Mesenchymal stem cell (in vitro differentiated cells and primary cell): Measurements from ENCODE around the gene PPP6R3.

Experiments used
- DNase-seq: peaks from one replicate; pipeline ENCODE4 v3.0.0-alpha.2; 2013
- H2AFZ ChIP-seq: one replicate; pipeline ENCODE4 v1.6.1; 2013; ENCODE audit warnings: low read depth, mild to moderate bottlenecking, control low read depth, inconsistent platforms, low read length, moderate library complexity
- H2AK5ac ChIP-seq: 2 replicates; pipeline ENCODE4 v1.6.1; 2013; ENCODE audit warnings: low read length, moderate library complexity, mild to moderate bottlenecking, inconsistent platforms; ENCODE audit not compliant: severe bottlenecking
- H2BK120ac ChIP-seq: one replicate; pipeline ENCODE4 v1.6.1; 2013; ENCODE audit warnings: low read depth, mild to moderate bottlenecking, inconsistent platforms, low read length, moderate library complexity
- H2BK12ac ChIP-seq, 2 experiments: one replicate each; pipeline ENCODE4 v1.6.1; 2013; ENCODE audit warnings: inconsistent platforms in 2 of 2, low read length in 2 of 2, mild to moderate bottlenecking in 2 of 2, moderate library complexity in 2 of 2, control low read depth in 1 of 2
- H2BK15ac ChIP-seq: one replicate; pipeline ENCODE4 v1.6.1; 2013; ENCODE audit warnings: mild to moderate bottlenecking, low read depth, inconsistent platforms; ENCODE audit not compliant: poor library complexity, severe bottlenecking
- H2BK5ac ChIP-seq: 2 replicates; pipeline ENCODE4 v1.6.1; 2013; ENCODE audit warnings: low read depth, mild to moderate bottlenecking, low read length, control low read depth, inconsistent platforms; ENCODE audit not compliant: poor library complexity, severe bottlenecking
- H3K14ac ChIP-seq, 2 experiments: one replicate each; pipeline ENCODE4 v1.6.1; 2013; ENCODE audit warnings: inconsistent platforms in 2 of 2, low read length in 2 of 2, control low read depth in 1 of 2, mild to moderate bottlenecking in 1 of 2, moderate library complexity in 1 of 2
- H3K18ac ChIP-seq, 2 experiments: one replicate each; pipeline ENCODE4 v1.6.1; 2013; ENCODE audit warnings: inconsistent platforms in 2 of 2, low read length in 2 of 2, control low read depth in 1 of 2, low read depth in 1 of 2, mild to moderate bottlenecking in 1 of 2
- H3K23ac ChIP-seq, 2 experiments: one replicate each; pipeline ENCODE4 v1.6.1; 2013; ENCODE audit warnings: inconsistent platforms in 2 of 2, low read length in 2 of 2, mild to moderate bottlenecking in 2 of 2, moderate library complexity in 2 of 2, control low read depth in 1 of 2
- H3K27ac ChIP-seq: 2 replicates; pipeline ENCODE4 v1.5.1; 2013; ENCODE audit warnings: mild to moderate bottlenecking, moderate library complexity, low read length, control low read depth, inconsistent platforms; ENCODE audit not compliant: poor library complexity, severe bottlenecking
- H3K27me3 ChIP-seq, 2 experiments: 2 replicates each; pipeline versions ENCODE4 v1.6.1 to v1.7.0; 2013; ENCODE audit warnings: low read length in 2 of 2, mild to moderate bottlenecking in 2 of 2, moderate library complexity in 2 of 2, control low read depth in 1 of 2, inconsistent platforms in 1 of 2; ENCODE audit not compliant: control insufficient read depth in 1 of 2, insufficient read depth in 1 of 2
- H3K36me3 ChIP-seq, 2 experiments: 2 replicates each; pipeline versions ENCODE4 v1.6.1 to v1.7.0; 2013; ENCODE audit warnings: low read length in 2 of 2, control low read depth in 1 of 2, inconsistent platforms in 1 of 2, low read depth in 1 of 2, mild to moderate bottlenecking in 1 of 2; ENCODE audit not compliant: insufficient read depth in 2 of 2, control insufficient read depth in 1 of 2
- H3K4ac ChIP-seq, 2 experiments: one replicate each; pipeline ENCODE4 v1.6.1; 2013; ENCODE audit warnings: inconsistent platforms in 2 of 2, low read length in 2 of 2, mild to moderate bottlenecking in 2 of 2, moderate library complexity in 2 of 2, control low read depth in 1 of 2, low read depth in 1 of 2
- H3K4me1 ChIP-seq: 2 replicates; pipeline ENCODE4 v1.6.1; 2013; ENCODE audit warnings: low read depth, low read length, control low read depth; ENCODE audit not compliant: control insufficient read depth, insufficient read depth
- H3K4me2 ChIP-seq: 2 replicates; pipeline ENCODE4 v1.6.1; 2013; ENCODE audit warnings: low read length, mild to moderate bottlenecking, inconsistent platforms; ENCODE audit not compliant: poor library complexity, severe bottlenecking
- H3K4me3 ChIP-seq, 2 experiments: 2 replicates each; pipeline versions ENCODE4 v1.5.1 to v1.7.0; 2013; ENCODE audit warnings: low read length in 2 of 2, mild to moderate bottlenecking in 2 of 2, control low read depth in 1 of 2, low read depth in 1 of 2; ENCODE audit not compliant: insufficient read depth in 1 of 2
- H3K79me1 ChIP-seq: replicated peaks from 2 replicates; pipeline ENCODE4 v1.6.1; 2013; ENCODE audit warnings: mild to moderate bottlenecking, control low read depth, low read length, inconsistent platforms; ENCODE audit not compliant: poor library complexity, severe bottlenecking
- H3K9ac ChIP-seq: 2 replicates; pipeline ENCODE4 v1.7.0; 2013; ENCODE audit warnings: mild to moderate bottlenecking, low read length, moderate library complexity
- H3K9me3 ChIP-seq: 2 replicates; pipeline ENCODE4 v1.7.0; 2013; ENCODE audit warnings: mild to moderate bottlenecking, low read length; ENCODE audit not compliant: control insufficient read depth
- H4K8ac ChIP-seq: one replicate; pipeline ENCODE4 v1.6.1; 2013; ENCODE audit warnings: inconsistent platforms, mild to moderate bottlenecking, low read length, moderate library complexity
- H4K91ac ChIP-seq: one replicate; pipeline ENCODE4 v1.6.1; 2013; ENCODE audit warnings: mild to moderate bottlenecking, low read length, inconsistent platforms
- WGBS: methylation state at CpG from one replicate; pipeline ENCODE4 v1.1.7; 2013; ENCODE audit warnings: mixed read lengths; 5-methylcytosine and 5-hydroxymethylcytosine counted together

Gene PPP6R3

DNA sequence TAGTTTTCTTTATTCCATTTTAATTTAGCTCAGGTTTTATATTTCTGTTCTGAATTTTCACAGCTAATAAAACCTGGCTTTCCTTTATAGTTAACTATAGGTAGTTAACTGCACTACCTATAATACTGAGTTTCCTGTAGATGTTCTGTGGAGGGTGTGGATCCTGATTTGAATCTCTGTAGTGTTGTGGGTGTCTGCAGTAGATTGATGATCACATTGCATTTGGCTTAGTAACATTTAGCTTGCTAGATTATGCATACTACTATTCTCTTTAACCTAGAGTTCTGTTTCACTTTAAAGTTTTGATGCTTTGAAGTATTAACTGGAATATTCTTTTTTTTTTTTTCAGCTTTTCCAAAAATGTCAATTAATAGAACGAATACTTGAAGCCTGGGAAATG lies 110.1 kb downstream of the PPP6R3 start:
- Histone ChIP-seq H2BK15ac (no peak overlapping the region), H3K9ac (no peak overlapping the region)
- no CpG with 5 or more reads among the region's 1 CpG for WGBS

GRCh38 chr11:68574308-68574707 lies 113.8 kb downstream of the PPP6R3 start:
- no peaks in the 10 kb centered on the region for H3K4me1 ChIP-seq
- peaks cover 16 to 93% of the 10 kb centered on the region in 2 experiments for H3K36me3 ChIP-seq
- H3K18ac ChIP-seq = no peak overlapping the region
- H2AFZ ChIP-seq = no peak overlapping the region
- no peak overlapping the region for H3K4ac ChIP-seq
- no peak overlapping the region for H3K23ac ChIP-seq
- no peak overlapping the region for H2BK15ac ChIP-seq
- no peak overlapping the region for H3K14ac ChIP-seq
- no peak overlapping the region for H2BK120ac ChIP-seq
- H4K91ac ChIP-seq = no peak overlapping the region
- no peak overlapping the region for H2AK5ac ChIP-seq
- no peak overlapping the region for H2BK12ac ChIP-seq
- no peak overlapping the region for H3K9ac ChIP-seq
- no CpG with 5 or more reads among the region's 1 CpG for WGBS
- no peaks in the 10 kb centered on the region for H3K9me3 ChIP-seq
- H4K8ac ChIP-seq = no peak overlapping the region
- H3K27ac ChIP-seq = no peak overlapping the region
- DNase-seq = no peak
- peaks cover 37% of the 10 kb centered on the region for H3K79me1 ChIP-seq
- no peak overlapping the region for H3K4me3 ChIP-seq
- H3K4me2 ChIP-seq = no peak overlapping the region
- H2BK5ac ChIP-seq = no peak overlapping the region
- no peaks in the 10 kb centered on the region for H3K27me3 ChIP-seq

More for the DNA sequence above, 110.1 kb downstream of the PPP6R3 start:
- DNase-seq = no peak
- H4K8ac ChIP-seq = no peak overlapping the region
- no peak overlapping the region for H2BK5ac ChIP-seq
- H3K79me1 ChIP-seq = peaks cover 29% of the 10 kb centered on the region
- H3K14ac ChIP-seq = no peak overlapping the region
- no peak overlapping the region for H2AFZ ChIP-seq
- no peak overlapping the region for H3K18ac ChIP-seq
- H3K4me3 ChIP-seq = no peak overlapping the region
- no peak overlapping the region for H4K91ac ChIP-seq
- H2AK5ac ChIP-seq = no peak overlapping the region
- H3K23ac ChIP-seq = no peak overlapping the region
- no peaks in the 10 kb centered on the region for H3K27me3 ChIP-seq
- H3K4me2 ChIP-seq = no peak overlapping the region
- no peaks in the 10 kb centered on the region for H3K9me3 ChIP-seq
- H3K27ac ChIP-seq = no peak overlapping the region
- no peak overlapping the region for H2BK120ac ChIP-seq
- no peak overlapping the region for H3K4ac ChIP-seq
- peaks cover 24 to 90% of the 10 kb centered on the region in 2 experiments for H3K36me3 ChIP-seq
- no peaks in the 10 kb centered on the region for H3K4me1 ChIP-seq
- no peak overlapping the region for H2BK12ac ChIP-seq

- Histone ChIP-seq H2BK12ac (no peak overlapping the region), H3K27me3 (no peaks in the 10 kb centered on the region), H3K27ac (no peak overlapping the region), H3K9ac (no peak overlapping the region), H3K79me1 (peaks cover 41% of the 10 kb centered on the region), H2BK120ac (no peak overlapping the region), H3K4ac (no peak overlapping the region), H3K23ac (no peak overlapping the region), H2AK5ac (no peak overlapping the region), H2AFZ (no peak overlapping the region), H3K18ac (no peak overlapping the region), H3K4me2 (no peak overlapping the region), H4K91ac (no peak overlapping the region), H3K9me3 (no peaks in the 10 kb centered on the region), H3K36me3 (peaks cover 16 to 93% of the 10 kb centered on the region in 2 experiments), H3K4me1 (peaks cover 4% of the 10 kb centered on the region), H3K4me3 (no peak overlapping the region), H2BK15ac (no peak overlapping the region), H4K8ac (no peak overlapping the region), H2BK5ac (no peak overlapping the region), H3K14ac (no peak overlapping the region)
- WGBS = 96% methylated on average over 3 of the region's 4 CpGs
- peak; percentile 15 for DNase-seq
Measured at GRCh38 chr11:68575025-68575665, 114.6 kb downstream of the PPP6R3 start.

DNA sequence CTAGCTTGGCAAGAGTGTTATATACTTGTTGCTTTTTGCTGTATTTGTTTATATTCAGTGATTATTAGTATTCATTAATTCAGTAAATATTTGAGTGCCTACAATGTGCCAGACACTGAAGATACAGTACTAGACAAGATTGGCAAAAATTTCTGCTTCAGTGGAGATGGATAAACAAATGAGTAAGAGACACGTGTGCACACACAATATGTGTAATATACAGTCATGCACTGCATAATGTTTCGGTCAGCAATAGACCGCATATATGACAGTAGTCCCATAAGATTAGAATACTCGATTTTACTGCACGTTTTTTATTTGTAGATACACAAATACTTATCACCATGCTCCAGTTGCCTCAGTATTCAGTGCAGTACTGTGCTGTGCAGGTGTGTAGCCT lies 118.9 kb downstream of the PPP6R3 start:
- no peak overlapping the region for H2AFZ ChIP-seq
- H3K36me3 ChIP-seq = peaks cover 12 to 85% of the 10 kb centered on the region in 2 experiments
- DNase-seq = no peak
- H2BK5ac ChIP-seq = no peak overlapping the region
- no peak overlapping the region for H3K4ac ChIP-seq
- no peaks in the 10 kb centered on the region for H3K27me3 ChIP-seq
- H3K4me2 ChIP-seq = no peak overlapping the region
- peaks cover 14% of the 10 kb centered on the region for H3K4me1 ChIP-seq
- H3K18ac ChIP-seq = no peak overlapping the region
- no peak overlapping the region for H3K23ac ChIP-seq
- H2BK120ac ChIP-seq = no peak overlapping the region
- no peak overlapping the region for H4K8ac ChIP-seq
- H3K27ac ChIP-seq = no peak overlapping the region
- H2BK12ac ChIP-seq = no peak overlapping the region
- no peak overlapping the region for H2AK5ac ChIP-seq
- H2BK15ac ChIP-seq = no peak overlapping the region
- peaks cover 28% of the 10 kb centered on the region for H3K79me1 ChIP-seq
- H3K4me3 ChIP-seq = no peak overlapping the region
- 90% methylated on average over 5 of the region's 5 CpGs for WGBS
- H4K91ac ChIP-seq = no peak overlapping the region
- no peaks in the 10 kb centered on the region for H3K9me3 ChIP-seq
- no peak overlapping the region for H3K9ac ChIP-seq
- H3K14ac ChIP-seq = no peak overlapping the region
